T-cell (primary cell): Measurements from ENCODE around the gene TKT. TPM values are rescaled to one million over a fixed set of nuclear protein-coding genes. Genes with fewer than 3 reads are reported as not detected.

Experiments
- ATAC-seq, 4 experiments: fragments of 200-7000 bp in 3 of 4; fragments of 150-1000 bp in 1 of 4; cut with Tn5 transposase; replicated peaks in 1 of 4; 1 replicate in 3 of 4; 2 replicates in 1 of 4; pipeline ENCODE4 v1.10.0; 2021; ENCODE audit warnings: moderate library complexity in 3 of 4, mild to moderate bottlenecking in 2 of 4, moderate number of reproducible peaks in 1 of 4
- CTCF ChIA-PET, 2 donors: fragments of 300-600 bp; sonication (Branson Sonifier 250); formaldehyde crosslinking; loops; one replicate each; lab custom pipeline; 2022; ENCODE audit warnings: antibody characterized with exemption in 2 of 2; lab: Charles Lee
- POLR2A ChIA-PET, 2 donors: fragments of 300-600 bp; sonication (Branson Sonifier 250); formaldehyde crosslinking; loops; one replicate each; lab custom pipeline; 2022; ENCODE audit warnings: antibody characterized with exemption in 2 of 2; lab: Charles Lee
- DNase-seq, 35 experiments: peaks; one replicate each; pipeline versions ENCODE4 v3.0.0 to v3.0.0-alpha.2; 2013 to 2023
- H3K27ac ChIP-seq: one replicate; pipeline ENCODE4 v1.5.1; 2013; ENCODE audit warnings: low read length
- H3K27me3 ChIP-seq, 2 experiments: replicated peaks in 1 of 2; 1 replicate in 1 of 2; 2 replicates in 1 of 2; pipeline versions ENCODE4 v1.6.1 to v1.7.0; 2013; ENCODE audit warnings: low read length in 1 of 2, mixed read lengths in 1 of 2; ENCODE audit not compliant: control insufficient read depth in 2 of 2, insufficient read depth in 2 of 2; ENCODE audit errors: extremely low read depth in 1 of 2
- H3K36me3 ChIP-seq, 2 donors: 1 replicate in 1 of 2; 2 replicates in 1 of 2; pipeline versions ENCODE4 v1.6.1 to v1.7.0; 2013; ENCODE audit warnings: low read length in 1 of 2; ENCODE audit not compliant: control insufficient read depth in 2 of 2, insufficient read depth in 1 of 2; ENCODE audit errors: extremely low read depth in 1 of 2
- H3K4me1 ChIP-seq, 2 experiments: 1 replicate in 1 of 2; 2 replicates in 1 of 2; pipeline versions ENCODE4 v1.6.1 to v1.7.0; 2013; ENCODE audit warnings: low read length in 2 of 2, mixed read lengths in 1 of 2; ENCODE audit not compliant: insufficient read depth in 2 of 2, control insufficient read depth in 1 of 2; ENCODE audit errors: extremely low read depth in 1 of 2
- H3K4me3 ChIP-seq, 2 donors: 1 replicate in 1 of 2; 2 replicates in 1 of 2; pipeline versions ENCODE4 v1.5.1 to v1.7.0; 2013; ENCODE audit warnings: mild to moderate bottlenecking in 2 of 2, low read length in 1 of 2, moderate library complexity in 1 of 2; ENCODE audit not compliant: control insufficient read depth in 1 of 2; ENCODE audit errors: extremely low read depth in 1 of 2
- H3K9me3 ChIP-seq: 2 replicates; pipeline ENCODE4 v1.7.0; 2013
- H3K27ac Mint-ChIP-seq, 2 donors: one replicate each; pipeline ENCODE4 v1.8.0; 2020 to 2021; ENCODE audit warnings: mild to moderate bottlenecking in 2 of 2, mixed read lengths in 2 of 2
- H3K27me3 Mint-ChIP-seq, 2 donors: one replicate each; pipeline ENCODE4 v1.8.0; 2021 to 2022; ENCODE audit warnings: mixed read lengths in 2 of 2
- H3K36me3 Mint-ChIP-seq: one replicate; pipeline ENCODE4 v1.8.0; 2021; ENCODE audit warnings: mixed read lengths
- H3K4me1 Mint-ChIP-seq, 3 donors: one replicate each; pipeline ENCODE4 v1.8.0; 2020 to 2022; ENCODE audit warnings: mixed read lengths in 3 of 3, mild to moderate bottlenecking in 1 of 3
- H3K4me3 Mint-ChIP-seq, 3 donors: one replicate each; pipeline ENCODE4 v1.8.0; 2020 to 2022; ENCODE audit warnings: mild to moderate bottlenecking in 3 of 3, mixed read lengths in 3 of 3, moderate library complexity in 3 of 3
- H3K9me3 Mint-ChIP-seq, 3 donors: one replicate each; pipeline ENCODE4 v1.8.0; 2020 to 2022; ENCODE audit warnings: mixed read lengths in 3 of 3
- WGBS: methylation state at CpG from one replicate; pipeline ENCODE4 v1.1.5; 2013; ENCODE audit warnings: missing lambda C conversion rate; ENCODE audit not compliant: insufficient coverage; 5-methylcytosine and 5-hydroxymethylcytosine counted together
- total RNA-seq, 35 experiments: library from RNA in 6 of 35; stranded (reverse) in 6 of 35; fragments of 120-200 nt in 1 of 35; gene quantifications; one replicate each; pipeline versions ENCODE4 v1.2.1 to v1.2.4 and lab custom pipeline; 2013 to 2026

Gene TKT
- total RNA-seq, 5 donors from 2014 or later (not counting 1 experiment from before 2014, with no cell fraction given), result 98.2 to 139 (median 118) TPM

GRCh38 chr3:53295410-53295809 lies 39.6 kb upstream of the TKT start:
- WGBS, result no CpG with 5 or more reads among the region's 1 CpG
- no peak for ATAC-seq
- Mint-ChIP-seq H3K27me3 (no peaks in the 10 kb centered on the region), H3K27ac (no peak overlapping the region), H3K9me3 (no peaks in the 10 kb centered on the region), H3K4me1 (peaks cover 0 to 4% (median 4%) of the 10 kb centered on the region in 3 donors), H3K4me3 (no peak overlapping the region), H3K36me3 (peaks cover 22% of the 10 kb centered on the region)
- Histone ChIP-seq H3K27ac (no peak overlapping the region), H3K9me3 (no peaks in the 10 kb centered on the region), H3K4me1 (no peaks in the 10 kb centered on the region), H3K27me3 (no peaks in the 10 kb centered on the region), H3K36me3 (peaks cover 3 to 49% of the 10 kb centered on the region in 2 donors), H3K4me3 (no peak overlapping the region)
- DNase-seq, result no peak
- POLR2A ChIA-PET, result interaction anchor here in 1 of 2 donors (0.6 kb wide), 1 partner anchor 31 kb away, joined by 9 read pairs; no protein-coding TSS in a partner anchor
- CTCF ChIA-PET, result interaction anchor here in 1 of 2 donors (0.6 kb wide), 1 partner anchor 409 kb away, joined by 3 read pairs; no protein-coding TSS in a partner anchor

GRCh38 chr3:53293867-53294266 lies 38.0 kb upstream of the TKT start:
- H3K27ac Mint-ChIP-seq, result no peak overlapping the region
- H3K36me3 ChIP-seq, result peaks cover 3 to 50% of the 10 kb centered on the region in 2 donors
- POLR2A ChIA-PET, result no interaction called here

GRCh38 chr3:53288214-53288613 lies 32.4 kb upstream of the TKT start:
- Histone ChIP-seq H3K4me3 (no peak overlapping the region), H3K27me3 (no peaks in the 10 kb centered on the region), H3K4me1 (no peaks in the 10 kb centered on the region), H3K36me3 (peaks cover 5 to 64% of the 10 kb centered on the region in 2 donors), H3K9me3 (no peaks in the 10 kb centered on the region), H3K27ac (no peak overlapping the region)
- Mint-ChIP-seq H3K27ac (no peak overlapping the region), H3K4me3 (no peak overlapping the region), H3K36me3 (peaks cover 58% of the 10 kb centered on the region), H3K9me3 (no peaks in the 10 kb centered on the region), H3K4me1 (no peaks in the 10 kb centered on the region), H3K27me3 (no peaks in the 10 kb centered on the region)
- ChIA-PET CTCF (interaction anchor here in 1 of 2 donors (0.7 kb wide), 1 partner anchor 1876 kb away, joined by 4 read pairs; no protein-coding TSS in a partner anchor), POLR2A (no interaction called here)
- WGBS, result 93% methylated on average over 3 of the region's 4 CpGs
- no peak for DNase-seq
- no peak for ATAC-seq

More at GRCh38 chr3:53293867-53294266, 38.0 kb upstream of the TKT start:
- no peak for ATAC-seq
- no peaks in the 10 kb centered on the region for H3K9me3 ChIP-seq
- H3K27me3 Mint-ChIP-seq, result no peaks in the 10 kb centered on the region
- no peaks in the 10 kb centered on the region for H3K4me1 ChIP-seq
- peaks cover 27% of the 10 kb centered on the region for H3K36me3 Mint-ChIP-seq
- H3K4me1 Mint-ChIP-seq, result no peaks in the 10 kb centered on the region
- WGBS, result 94% methylated on average over 6 of the region's 8 CpGs
- H3K4me3 Mint-ChIP-seq, result no peak overlapping the region
- DNase-seq, result no peak
- no peaks in the 10 kb centered on the region for H3K27me3 ChIP-seq
- CTCF ChIA-PET, result no interaction called here
- H3K9me3 Mint-ChIP-seq, result no peaks in the 10 kb centered on the region
- H3K4me3 ChIP-seq, result no peak overlapping the region
- H3K27ac ChIP-seq, result no peak overlapping the region

- Mint-ChIP-seq H3K27ac (peak overlapping the region in 1 of 2 donors; percentile 39), H3K4me1 (no peaks in the 10 kb centered on the region), H3K36me3 (peaks cover 59% of the 10 kb centered on the region), H3K9me3 (no peaks in the 10 kb centered on the region), H3K4me3 (no peak overlapping the region), H3K27me3 (no peaks in the 10 kb centered on the region)
- no peaks in the 10 kb centered on the region for H3K9me3 ChIP-seq
- ATAC-seq, result no peak
- H3K4me1 ChIP-seq, result no peaks in the 10 kb centered on the region
- CTCF ChIA-PET, result no interaction called here
- H3K27me3 ChIP-seq, result no peaks in the 10 kb centered on the region
- POLR2A ChIA-PET, result no interaction called here
- 57% methylated on average over 1 of the region's 4 CpGs for WGBS
- H3K36me3 ChIP-seq, result peaks cover 3 to 61% of the 10 kb centered on the region in 2 donors
- no peak overlapping the region for H3K27ac ChIP-seq
- no peak overlapping the region for H3K4me3 ChIP-seq
- DNase-seq, result no peak
Measured at GRCh38 chr3:53287131-53287629, 31.4 kb upstream of the TKT start.

- no peak for ATAC-seq
- H3K9me3 Mint-ChIP-seq, result no peaks in the 10 kb centered on the region
- H3K27ac Mint-ChIP-seq, result peak overlapping the region in 1 of 2 donors; percentile 39
- H3K4me1 Mint-ChIP-seq, result no peaks in the 10 kb centered on the region
- H3K27me3 Mint-ChIP-seq, result no peaks in the 10 kb centered on the region
- no peak for DNase-seq
- H3K9me3 ChIP-seq, result no peaks in the 10 kb centered on the region
- WGBS, result no CpG with 5 or more reads among the region's 1 CpG
- POLR2A ChIA-PET, result no interaction called here
- H3K27ac ChIP-seq, result no peak overlapping the region
- H3K4me1 ChIP-seq, result no peaks in the 10 kb centered on the region
- H3K36me3 ChIP-seq, result peaks cover 3 to 57% of the 10 kb centered on the region in 2 donors
- CTCF ChIA-PET, result no interaction called here
- H3K27me3 ChIP-seq, result no peaks in the 10 kb centered on the region
- H3K4me3 ChIP-seq, result no peak overlapping the region
- H3K36me3 Mint-ChIP-seq, result peaks cover 56% of the 10 kb centered on the region
- no peak overlapping the region for H3K4me3 Mint-ChIP-seq
Measured at GRCh38 chr3:53286727-53287126, 30.9 kb upstream of the TKT start.

GRCh38 chr3:53282581-53282980 lies 26.8 kb upstream of the TKT start:
- Mint-ChIP-seq H3K4me1 (no peaks in the 10 kb centered on the region), H3K36me3 (peaks cover 40% of the 10 kb centered on the region), H3K27me3 (no peaks in the 10 kb centered on the region), H3K9me3 (no peaks in the 10 kb centered on the region), H3K27ac (no peak overlapping the region), H3K4me3 (no peak overlapping the region)
- ChIA-PET CTCF (no interaction called here), POLR2A (no interaction called here)
- H3K36me3 ChIP-seq, result peaks cover 3 to 29% of the 10 kb centered on the region in 2 donors
- H3K4me3 ChIP-seq, result no peak overlapping the region
- ATAC-seq (no peak), DNase-seq (no peak)
- 86% methylated on average over 1 of the region's 8 CpGs for WGBS
- H3K4me1 ChIP-seq, result no peaks in the 10 kb centered on the region
- no peaks in the 10 kb centered on the region for H3K27me3 ChIP-seq
- H3K27ac ChIP-seq, result no peak overlapping the region
- no peaks in the 10 kb centered on the region for H3K9me3 ChIP-seq
